Measurements from ENCODE around the gene UBE2H.

- TF ChIP-seq CTCF (IDR thresholded peaks at IDR 0.05; ENCODE audit: insufficient read depth, low read depth, low read length) (no peak), EZH2 (IDR thresholded peaks at IDR 0.05; ENCODE audit: insufficient read depth, low read length) (no peak)
These were observed 45.5 kb downstream of the UBE2H start for GRCh38 chr7:129907122-129907736.
